CD8-positive, alpha-beta memory T cell (primary cell): Measurements from ENCODE around the gene NEUROD6. TPM values are rescaled to one million over a fixed set of nuclear protein-coding genes. Genes with fewer than 3 reads are reported as not detected.

Source experiments
- CTCF ChIA-PET: fragments of 350-600 bp; sonication (Branson Sonifier 250); formaldehyde crosslinking; loops from one replicate; lab custom pipeline; 2021; ENCODE audit warnings: antibody characterized with exemption; lab: Charles Lee
- POLR2A ChIA-PET: fragments of 350-600 bp; sonication (Branson Sonifier 250); formaldehyde crosslinking; loops from one replicate; lab custom pipeline; 2021; ENCODE audit warnings: antibody characterized with exemption; lab: Charles Lee
- DNase-seq, 5 donors: peaks; one replicate each; pipeline versions ENCODE4 v3.0.0 to v3.0.0-alpha.2; 2020 to 2022; ENCODE audit warnings: mixed read lengths in 1 of 5
- H3K27ac ChIP-seq: one replicate; pipeline ENCODE4 v1.7.0; 2013; ENCODE audit warnings: low read depth, mild to moderate bottlenecking, low read length, moderate library complexity
- H3K27me3 ChIP-seq: 2 replicates; pipeline ENCODE4 v1.7.0; 2013; ENCODE audit warnings: low read length, mild to moderate bottlenecking; ENCODE audit not compliant: insufficient read depth, poor library complexity, severe bottlenecking
- H3K36me3 ChIP-seq: 2 replicates; pipeline ENCODE4 v1.7.0; 2013; ENCODE audit warnings: mild to moderate bottlenecking, low read length, moderate library complexity; ENCODE audit not compliant: insufficient read depth
- H3K4me1 ChIP-seq: 2 replicates; pipeline ENCODE4 v1.7.0; 2013; ENCODE audit warnings: mild to moderate bottlenecking, low read length, moderate library complexity; ENCODE audit not compliant: insufficient read depth
- H3K4me3 ChIP-seq: 2 replicates; pipeline ENCODE4 v1.7.0; 2013; ENCODE audit warnings: mild to moderate bottlenecking, low read length
- H3K9me3 ChIP-seq: 2 replicates; pipeline ENCODE4 v1.7.0; 2013; ENCODE audit warnings: mild to moderate bottlenecking, low read length
- H3K27ac Mint-ChIP-seq, 8 donors: one replicate each; pipeline ENCODE4 v1.8.0; 2020 to 2021; ENCODE audit warnings: mixed read lengths in 8 of 8, mild to moderate bottlenecking in 6 of 8, inconsistent platforms in 3 of 8, moderate library complexity in 3 of 8
- H3K27me3 Mint-ChIP-seq, 2 donors: one replicate each; pipeline ENCODE4 v1.8.0; 2020 to 2021; ENCODE audit warnings: mixed read lengths in 2 of 2, mild to moderate bottlenecking in 1 of 2, moderate library complexity in 1 of 2
- H3K36me3 Mint-ChIP-seq, 3 donors: one replicate each; pipeline ENCODE4 v1.8.0; 2020 to 2021; ENCODE audit warnings: mixed read lengths in 3 of 3, inconsistent platforms in 1 of 3, mild to moderate bottlenecking in 1 of 3
- H3K4me1 Mint-ChIP-seq, 3 donors: one replicate each; pipeline ENCODE4 v1.8.0; 2020 to 2021; ENCODE audit warnings: mixed read lengths in 3 of 3, inconsistent platforms in 1 of 3, mild to moderate bottlenecking in 1 of 3
- H3K4me3 Mint-ChIP-seq, 7 donors: one replicate each; pipeline ENCODE4 v1.8.0; 2020 to 2021; ENCODE audit warnings: mixed read lengths in 7 of 7, mild to moderate bottlenecking in 6 of 7, moderate library complexity in 4 of 7, inconsistent platforms in 2 of 7
- H3K9me3 Mint-ChIP-seq, 5 donors: one replicate each; pipeline ENCODE4 v1.8.0; 2020 to 2022; ENCODE audit warnings: mixed read lengths in 5 of 5, mild to moderate bottlenecking in 3 of 5, moderate library complexity in 2 of 5, inconsistent platforms in 1 of 5
- polyA plus RNA-seq: library from polyadenylated mRNA; unstranded; fragments of 300-500 nt; fragmentation: Illumina TruSeq; gene quantifications from one replicate; pipeline ENCODE4 v1.2.3, GENCODE V29; 2021
- total RNA-seq, 2 experiments: library from RNA; stranded (reverse); gene quantifications; one replicate each; pipeline ENCODE4 v1.2.3, GENCODE V29; 2021

The NEUROD6 gene
- total RNA-seq, result not detected
- not detected for polyA plus RNA-seq

DNA sequence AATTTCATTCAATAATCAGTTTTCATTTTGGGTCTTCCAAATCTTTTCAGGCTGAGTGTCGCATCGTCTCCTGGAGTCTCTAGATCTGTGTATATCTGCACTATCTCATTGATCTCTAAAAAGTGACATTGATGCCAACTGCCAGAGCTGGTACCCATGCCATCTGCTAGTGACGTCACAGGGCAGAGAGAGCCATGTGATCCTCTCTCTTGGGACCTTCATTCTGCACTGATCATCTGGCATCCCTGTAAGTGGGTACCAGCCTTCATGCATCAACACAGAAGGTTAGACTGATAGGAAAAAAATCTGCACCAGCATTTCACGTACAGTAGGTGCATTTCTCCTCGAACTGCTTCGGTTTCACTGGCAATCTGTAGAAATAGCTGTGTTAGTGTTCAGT lies at the start of gene NEUROD6:
Gene NEUROD6, minus strand, starts transcription at position 124 of the 400 bp plus-strand sequence. CDS start 1,458 bp downstream, outside the sequence.
- no peaks in the 10 kb centered on the region for H3K4me1 Mint-ChIP-seq
- POLR2A ChIA-PET, result no interaction called here
- H3K27me3 ChIP-seq, result no peaks in the 10 kb centered on the region
- H3K4me1 ChIP-seq, result no peaks in the 10 kb centered on the region
- no peak within 1 kb of the TSS for H3K4me3 Mint-ChIP-seq
- no peak for DNase-seq
- H3K36me3 Mint-ChIP-seq, result no peaks in the 10 kb centered on the region
- H3K9me3 ChIP-seq, result no peaks in the 10 kb centered on the region
- no peak within 1 kb of the TSS for H3K27ac Mint-ChIP-seq
- H3K36me3 ChIP-seq, result no peaks in the 10 kb centered on the region
- H3K9me3 Mint-ChIP-seq, result peaks cover 0 to 5% (median 0%) of the 10 kb centered on the region in 5 donors
- H3K27me3 Mint-ChIP-seq, result peaks cover 2% of the 10 kb centered on the region in 2 donors
- H3K4me3 ChIP-seq, result no peak within 1 kb of the TSS
- H3K27ac ChIP-seq, result no peak within 1 kb of the TSS
- CTCF ChIA-PET, result no interaction called here

DNA sequence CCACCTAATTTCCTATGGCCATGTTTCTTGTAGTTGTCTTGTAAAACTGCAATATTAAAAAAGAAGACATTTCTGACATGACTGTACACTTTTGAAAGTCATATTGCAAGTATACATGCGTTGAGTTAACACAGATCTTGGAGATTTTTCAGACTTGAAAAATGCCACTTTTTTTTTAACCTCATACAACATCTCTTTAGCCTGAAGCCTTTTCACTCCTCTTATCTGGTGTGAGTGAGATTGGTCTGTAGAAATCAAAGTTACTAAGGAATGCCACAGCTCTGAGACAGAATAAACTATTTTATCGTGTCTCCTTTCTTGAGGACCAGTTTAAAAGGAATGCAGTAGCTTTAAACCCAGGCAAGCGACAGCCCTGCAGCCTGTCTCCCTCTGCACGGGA lies 43.9 kb upstream of the NEUROD6 start:
- H3K9me3 ChIP-seq, result no peaks in the 10 kb centered on the region
- POLR2A ChIA-PET, result no interaction called here
- H3K4me1 ChIP-seq, result no peaks in the 10 kb centered on the region
- no peak overlapping the region for H3K27ac Mint-ChIP-seq
- no peaks in the 10 kb centered on the region for H3K4me1 Mint-ChIP-seq
- CTCF ChIA-PET, result no interaction called here
- no peaks in the 10 kb centered on the region for H3K27me3 ChIP-seq
- no peak overlapping the region for H3K4me3 Mint-ChIP-seq
- no peaks in the 10 kb centered on the region for H3K27me3 Mint-ChIP-seq
- peaks cover 0 to 12% (median 7%) of the 10 kb centered on the region in 5 donors for H3K9me3 Mint-ChIP-seq
- no peaks in the 10 kb centered on the region for H3K36me3 Mint-ChIP-seq
- no peak overlapping the region for H3K4me3 ChIP-seq
- no peak overlapping the region for H3K27ac ChIP-seq
- no peak for DNase-seq
- no peaks in the 10 kb centered on the region for H3K36me3 ChIP-seq

- peaks cover 3% of the 10 kb centered on the region for H3K27me3 ChIP-seq
- Mint-ChIP-seq H3K27me3 (no peaks in the 10 kb centered on the region), H3K4me1 (no peaks in the 10 kb centered on the region), H3K4me3 (no peak overlapping the region), H3K9me3 (peaks cover 0 to 14% (median 8%) of the 10 kb centered on the region in 5 donors), H3K36me3 (no peaks in the 10 kb centered on the region), H3K27ac (no peak overlapping the region)
- H3K4me3 ChIP-seq, result no peak overlapping the region
- H3K36me3 ChIP-seq, result no peaks in the 10 kb centered on the region
- ChIA-PET CTCF (no interaction called here), POLR2A (no interaction called here)
- H3K27ac ChIP-seq, result no peak overlapping the region
- no peaks in the 10 kb centered on the region for H3K4me1 ChIP-seq
- DNase-seq, result no peak
- no peaks in the 10 kb centered on the region for H3K9me3 ChIP-seq
These were observed 42.2 kb upstream of the NEUROD6 start for GRCh38 chr7:31382722-31383121.

GRCh38 chr7:31373337-31374289 lies 33.1 kb upstream of the NEUROD6 start:
- H3K27ac Mint-ChIP-seq, result no peak overlapping the region
- ChIA-PET POLR2A (no interaction called here), CTCF (no interaction called here)
- H3K27ac ChIP-seq, result no peak overlapping the region
- no peaks in the 10 kb centered on the region for H3K4me1 ChIP-seq
- no peaks in the 10 kb centered on the region for H3K9me3 ChIP-seq
- H3K4me1 Mint-ChIP-seq, result no peaks in the 10 kb centered on the region
- no peaks in the 10 kb centered on the region for H3K36me3 ChIP-seq
- no peaks in the 10 kb centered on the region for H3K27me3 Mint-ChIP-seq
- peaks cover under 1% of the 10 kb centered on the region for H3K27me3 ChIP-seq
- no peaks in the 10 kb centered on the region for H3K36me3 Mint-ChIP-seq
- DNase-seq, result no peak
- H3K4me3 ChIP-seq, result no peak overlapping the region
- H3K9me3 Mint-ChIP-seq, result peaks cover 0 to 7% (median 0%) of the 10 kb centered on the region in 5 donors
- H3K4me3 Mint-ChIP-seq, result no peak overlapping the region

GRCh38 chr7:31372231-31372959 lies 31.9 kb upstream of the NEUROD6 start:
- peak overlapping the region in 1 of 8 donors; percentile 58 for H3K27ac Mint-ChIP-seq
- H3K9me3 ChIP-seq, result no peaks in the 10 kb centered on the region
- H3K27me3 ChIP-seq, result no peaks in the 10 kb centered on the region
- H3K9me3 Mint-ChIP-seq, result peaks cover 0 to 7% (median 0%) of the 10 kb centered on the region in 5 donors
- H3K36me3 ChIP-seq, result no peaks in the 10 kb centered on the region
- no peaks in the 10 kb centered on the region for H3K4me1 ChIP-seq
- H3K4me1 Mint-ChIP-seq, result no peaks in the 10 kb centered on the region
- DNase-seq, result no peak
- no peak overlapping the region for H3K4me3 ChIP-seq
- no peak overlapping the region for H3K4me3 Mint-ChIP-seq
- ChIA-PET CTCF (no interaction called here), POLR2A (no interaction called here)
- no peaks in the 10 kb centered on the region for H3K36me3 Mint-ChIP-seq
- H3K27me3 Mint-ChIP-seq, result no peaks in the 10 kb centered on the region
- no peak overlapping the region for H3K27ac ChIP-seq

GRCh38 chr7:31371621-31372020 lies 31.1 kb upstream of the NEUROD6 start:
- ChIA-PET CTCF (no interaction called here), POLR2A (no interaction called here)
- Histone ChIP-seq H3K36me3 (no peaks in the 10 kb centered on the region), H3K27me3 (no peaks in the 10 kb centered on the region), H3K27ac (no peak overlapping the region), H3K4me1 (no peaks in the 10 kb centered on the region), H3K9me3 (no peaks in the 10 kb centered on the region), H3K4me3 (no peak overlapping the region)
- no peak overlapping the region for H3K4me3 Mint-ChIP-seq
- no peaks in the 10 kb centered on the region for H3K4me1 Mint-ChIP-seq
- H3K27ac Mint-ChIP-seq, result no peak overlapping the region
- no peak for DNase-seq
- H3K27me3 Mint-ChIP-seq, result peaks cover 0 to 3% of the 10 kb centered on the region in 2 donors
- H3K36me3 Mint-ChIP-seq, result no peaks in the 10 kb centered on the region
- H3K9me3 Mint-ChIP-seq, result peaks cover 0 to 7% (median 1%) of the 10 kb centered on the region in 5 donors

DNA sequence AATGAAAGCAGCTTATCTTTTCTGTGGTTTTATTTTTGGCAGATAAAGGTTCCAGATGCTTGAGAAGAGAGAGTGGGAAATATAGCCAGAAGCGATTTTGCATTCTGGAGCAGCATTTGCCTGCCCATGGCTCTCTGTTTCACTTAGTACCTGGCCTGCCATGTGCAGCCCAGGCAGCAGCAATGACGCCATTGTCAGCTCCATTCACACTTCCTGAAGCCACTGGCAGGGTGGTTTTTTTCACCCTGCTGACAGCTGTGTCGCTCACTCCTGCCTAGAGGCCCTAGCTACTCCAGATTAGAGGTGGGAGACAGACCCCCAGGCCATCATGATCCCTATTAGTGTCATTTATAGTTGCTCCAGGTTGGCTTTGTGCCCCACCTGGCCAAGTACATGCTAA lies 30.1 kb upstream of the NEUROD6 start:
- Mint-ChIP-seq H3K4me1 (no peaks in the 10 kb centered on the region), H3K4me3 (no peak overlapping the region), H3K27me3 (peaks cover 0 to 3% of the 10 kb centered on the region in 2 donors), H3K9me3 (peaks cover 0 to 7% (median 1%) of the 10 kb centered on the region in 5 donors), H3K36me3 (no peaks in the 10 kb centered on the region), H3K27ac (no peak overlapping the region)
- DNase-seq, result no peak
- POLR2A ChIA-PET, result no interaction called here
- no peaks in the 10 kb centered on the region for H3K4me1 ChIP-seq
- H3K9me3 ChIP-seq, result no peaks in the 10 kb centered on the region
- H3K27me3 ChIP-seq, result no peaks in the 10 kb centered on the region
- H3K27ac ChIP-seq, result no peak overlapping the region
- H3K36me3 ChIP-seq, result no peaks in the 10 kb centered on the region
- CTCF ChIA-PET, result no interaction called here
- no peak overlapping the region for H3K4me3 ChIP-seq

GRCh38 chr7:31368620-31369019 lies 28.1 kb upstream of the NEUROD6 start:
- H3K36me3 ChIP-seq, result no peaks in the 10 kb centered on the region
- no peak overlapping the region for H3K4me3 Mint-ChIP-seq
- H3K27me3 ChIP-seq, result no peaks in the 10 kb centered on the region
- H3K27me3 Mint-ChIP-seq, result peaks cover 0 to 3% of the 10 kb centered on the region in 2 donors
- H3K9me3 ChIP-seq, result no peaks in the 10 kb centered on the region
- H3K4me1 ChIP-seq, result no peaks in the 10 kb centered on the region
- no peak for DNase-seq
- ChIA-PET CTCF (no interaction called here), POLR2A (no interaction called here)
- peaks cover 1 to 4% (median 2%) of the 10 kb centered on the region in 5 donors for H3K9me3 Mint-ChIP-seq
- H3K27ac ChIP-seq, result no peak overlapping the region
- no peak overlapping the region for H3K27ac Mint-ChIP-seq
- H3K4me1 Mint-ChIP-seq, result no peaks in the 10 kb centered on the region
- H3K4me3 ChIP-seq, result no peak overlapping the region
- H3K36me3 Mint-ChIP-seq, result no peaks in the 10 kb centered on the region
